A549 (cell line): ENCODE results near the gene FMO5. TPM values are rescaled to one million over a fixed set of nuclear protein-coding genes. Genes with fewer than 3 reads are reported as not detected.

Experiments used
- BHLHE40 ChIP-seq: IDR thresholded peaks from 2 replicates; pipeline ENCODE4 v1.6.1; 2012; ENCODE audit warnings: low read depth, low read length, inconsistent platforms
- CBX8 ChIP-seq: fragments of 200-600 bp; sonication (generic); IDR thresholded peaks from 2 replicates; pipeline ENCODE4 v1.6.1; 2016
- CEBPB ChIP-seq, 2 experiments: fragments of >200 bp in 1 of 2; sonication (Bioruptor Twin) in 1 of 2; formaldehyde crosslinking in 1 of 2; IDR thresholded peaks; 2 replicates each; pipeline ENCODE4 v1.6.1; 2012 to 2016
- CHD2 ChIP-seq: fragments of 150-350 bp; IDR thresholded peaks from 2 replicates; pipeline ENCODE4 v1.6.1; 2014; ENCODE audit warnings: low read length; ENCODE audit not compliant: partially characterized antibody
- CHD4 ChIP-seq: fragments of 200-600 bp; sonication (generic); IDR thresholded peaks from 2 replicates; pipeline ENCODE4 v1.6.1; 2016; ENCODE audit warnings: antibody characterized with exemption, mild to moderate bottlenecking, borderline replicate concordance
- EHF ChIP-seq: fragments of 250-450 bp; sonication (Bioruptor Pico); IDR thresholded peaks from 2 replicates; pipeline ENCODE4 v1.5.0; 2020; ENCODE audit warnings: mild to moderate bottlenecking
- EHMT2 ChIP-seq: fragments of 200-600 bp; sonication (generic); IDR thresholded peaks from 2 replicates; pipeline ENCODE4 v1.6.1; 2016; ENCODE audit warnings: antibody characterized with exemption, low read depth, mild to moderate bottlenecking, moderate library complexity
- EP300 ChIP-seq, 2 experiments: fragments of >200 bp; sonication (Bioruptor Twin); formaldehyde crosslinking; IDR thresholded peaks; 2 replicates in 1 of 2; 3 replicates in 1 of 2; pipeline ENCODE4 v1.6.1; 2016 to 2017
- ESRRA ChIP-seq: fragments of 150-350 bp; IDR thresholded peaks from 2 replicates; pipeline ENCODE4 v1.6.1; 2014; ENCODE audit warnings: mild to moderate bottlenecking, low read length, borderline replicate concordance
- FOSB ChIP-seq: fragments of 250-450 bp; sonication (Bioruptor Pico); IDR thresholded peaks from 2 replicates; pipeline ENCODE4 v1.5.0; 2020; ENCODE audit warnings: mild to moderate bottlenecking, moderate library complexity
- FOSL2 ChIP-seq, 2 experiments: fragments of 450-650 bp in 1 of 2; fragments of >200 bp in 1 of 2; sonication (Bioruptor Twin) in 1 of 2; formaldehyde crosslinking; IDR thresholded peaks; 2 replicates each; pipeline versions ENCODE4 v1.5.0 to v1.6.1; 2016 to 2020; ENCODE audit warnings: mild to moderate bottlenecking in 1 of 2, moderate library complexity in 1 of 2
- GATA3 ChIP-seq: IDR thresholded peaks from 2 replicates; pipeline ENCODE4 v1.6.1; 2012; ENCODE audit warnings: borderline replicate concordance
- HEYL ChIP-seq: fragments of 250-450 bp; sonication (Bioruptor Pico); IDR thresholded peaks from 2 replicates; pipeline ENCODE4 v1.8.0; 2021; ENCODE audit warnings: mild to moderate bottlenecking, moderate library complexity
- HOXB13 ChIP-seq: fragments of 250-450 bp; sonication (Bioruptor Pico); IDR thresholded peaks from 2 replicates; pipeline ENCODE4 v1.5.0; 2020; ENCODE audit warnings: low read depth, mild to moderate bottlenecking, moderate library complexity
- HOXB5 ChIP-seq: fragments of 250-450 bp; sonication (Bioruptor Pico); IDR thresholded peaks from 2 replicates; pipeline ENCODE4 v1.5.0; 2020; ENCODE audit warnings: mild to moderate bottlenecking, moderate library complexity
- JUNB ChIP-seq: fragments of >200 bp; sonication (Bioruptor Twin); formaldehyde crosslinking; IDR thresholded peaks from 2 replicates; pipeline ENCODE4 v1.6.1; 2016
- KDM1A ChIP-seq: fragments of 200-600 bp; sonication (generic); IDR thresholded peaks from 2 replicates; pipeline ENCODE4 v1.6.1; 2016; ENCODE audit warnings: low read depth, mild to moderate bottlenecking
- MAFK ChIP-seq: fragments of 450-650 bp; IDR thresholded peaks from 2 replicates; pipeline ENCODE4 v1.6.1; 2014; ENCODE audit not compliant: partially characterized antibody
- MAZ ChIP-seq: fragments of 150-350 bp; IDR thresholded peaks from 2 replicates; pipeline ENCODE4 v1.6.1; 2014; ENCODE audit warnings: antibody characterized with exemption, low read depth, low read length, borderline replicate concordance
- MYC ChIP-seq: IDR thresholded peaks from 2 replicates; pipeline ENCODE4 v1.6.1; 2012; ENCODE audit warnings: mild to moderate bottlenecking, inconsistent platforms, low read length, improper control_type of control experiment, borderline replicate concordance
- NFE2L2 ChIP-seq: fragments of 150-350 bp; conservative IDR thresholded peaks from 2 replicates; pipeline ENCODE4 v1.6.1; 2014; ENCODE audit warnings: low read length
- PHF8 ChIP-seq: fragments of 200-600 bp; sonication (generic); IDR thresholded peaks from 2 replicates; pipeline ENCODE4 v1.6.1; 2016; ENCODE audit warnings: low read depth, mild to moderate bottlenecking, antibody characterized with exemption, moderate library complexity, borderline replicate concordance
- POLR2AphosphoS2 ChIP-seq: conservative IDR thresholded peaks from 2 replicates; pipeline ENCODE4 v1.6.1; 2012; ENCODE audit warnings: low read length, improper control_type of control experiment, inconsistent platforms
- RAD21 ChIP-seq, 2 experiments: fragments of >200 bp in 1 of 2; sonication (Bioruptor Twin) in 1 of 2; formaldehyde crosslinking in 1 of 2; IDR thresholded peaks in 1 of 2; conservative IDR thresholded peaks in 1 of 2; 2 replicates in 1 of 2; 3 replicates in 1 of 2; pipeline ENCODE4 v1.6.1; 2012 to 2018; ENCODE audit warnings: inconsistent platforms in 1 of 2
- RARB ChIP-seq: fragments of 250-450 bp; sonication (Bioruptor Pico); IDR thresholded peaks from 2 replicates; pipeline ENCODE4 v1.8.0; 2021; ENCODE audit warnings: mild to moderate bottlenecking, moderate library complexity
- RCOR1 ChIP-seq: fragments of 150-350 bp; IDR thresholded peaks from 2 replicates; pipeline ENCODE4 v1.6.1; 2014; ENCODE audit warnings: antibody characterized with exemption, low read length, low read depth
- SMC3 ChIP-seq: fragments of >200 bp; sonication (Bioruptor Twin); formaldehyde crosslinking; IDR thresholded peaks from 3 replicates; pipeline ENCODE4 v1.6.1; 2018; ENCODE audit warnings: inconsistent platforms
- SREBF2 ChIP-seq: fragments of 450-650 bp; IDR thresholded peaks from 2 replicates; pipeline ENCODE4 v1.6.1; 2014; ENCODE audit warnings: mild to moderate bottlenecking, moderate library complexity
- TFCP2L1 ChIP-seq: fragments of 250-450 bp; sonication (Bioruptor Pico); IDR thresholded peaks from 2 replicates; pipeline ENCODE4 v1.5.0; 2021; ENCODE audit warnings: mild to moderate bottlenecking
- TP53 ChIP-seq: fragments of 250-450 bp; sonication (Bioruptor Pico); IDR thresholded peaks from 2 replicates; pipeline ENCODE4 v1.5.0; 2021; ENCODE audit warnings: mild to moderate bottlenecking, moderate library complexity
- ZC3H11A ChIP-seq: fragments of 450-650 bp; IDR thresholded peaks from 2 replicates; pipeline ENCODE4 v1.6.1; 2014; ENCODE audit warnings: antibody characterized with exemption, mild to moderate bottlenecking
- polyA plus RNA-seq, 4 experiments: library from polyadenylated mRNA; depleted of rRNA in 3 of 4; stranded (reverse); fragments of >200 nt; fragmentation: RNase III in 1 of 4; extraction: RNeasy Plus Mini Kit Qiagen cat#74134 plus additional on column Dnase treatment in 1 of 4; gene quantifications; 2 replicates in 3 of 4; 3 replicates in 1 of 4; pipeline ENCODE4 v1.2.3, GENCODE V29; 2011 to 2017
- TF ChIP-seq, protein P1 (sequence below): IDR thresholded peaks from 2 replicates; pipeline ENCODE4 v1.6.1; 2012; ENCODE audit warnings: low read depth, borderline replicate concordance
- TF ChIP-seq, protein P2 (sequence below): fragments of 450-650 bp; IDR thresholded peaks from 2 replicates; pipeline ENCODE4 v1.6.1; 2014; ENCODE audit warnings: antibody characterized with exemption
- TF ChIP-seq, protein P3 (sequence below): fragments of >200 bp; sonication (Bioruptor Twin); formaldehyde crosslinking; IDR thresholded peaks from 3 replicates; pipeline ENCODE4 v1.5.1; 2016
- TF ChIP-seq, protein P4 (sequence below): fragments of 250-450 bp; sonication (Bioruptor Pico); IDR thresholded peaks from 2 replicates; pipeline ENCODE4 v1.5.0; 2020; ENCODE audit warnings: low read depth, mild to moderate bottlenecking, moderate library complexity
- TF ChIP-seq, protein P5 (sequence below): fragments of >200 bp; sonication (Bioruptor Twin); formaldehyde crosslinking; IDR thresholded peaks from 2 replicates; pipeline ENCODE4 v1.6.1; 2016
- TF ChIP-seq, protein P6 (sequence below): fragments of 250-450 bp; sonication (Bioruptor Pico); IDR thresholded peaks from 2 replicates; pipeline ENCODE4 v1.5.0; 2021; ENCODE audit warnings: mild to moderate bottlenecking, moderate library complexity, borderline replicate concordance

The FMO5 gene
- polyA plus RNA-seq, 2 of the 4 experiments (the other 2 are of a cell fraction), result 0.37 to 3.4 TPM

DNA sequence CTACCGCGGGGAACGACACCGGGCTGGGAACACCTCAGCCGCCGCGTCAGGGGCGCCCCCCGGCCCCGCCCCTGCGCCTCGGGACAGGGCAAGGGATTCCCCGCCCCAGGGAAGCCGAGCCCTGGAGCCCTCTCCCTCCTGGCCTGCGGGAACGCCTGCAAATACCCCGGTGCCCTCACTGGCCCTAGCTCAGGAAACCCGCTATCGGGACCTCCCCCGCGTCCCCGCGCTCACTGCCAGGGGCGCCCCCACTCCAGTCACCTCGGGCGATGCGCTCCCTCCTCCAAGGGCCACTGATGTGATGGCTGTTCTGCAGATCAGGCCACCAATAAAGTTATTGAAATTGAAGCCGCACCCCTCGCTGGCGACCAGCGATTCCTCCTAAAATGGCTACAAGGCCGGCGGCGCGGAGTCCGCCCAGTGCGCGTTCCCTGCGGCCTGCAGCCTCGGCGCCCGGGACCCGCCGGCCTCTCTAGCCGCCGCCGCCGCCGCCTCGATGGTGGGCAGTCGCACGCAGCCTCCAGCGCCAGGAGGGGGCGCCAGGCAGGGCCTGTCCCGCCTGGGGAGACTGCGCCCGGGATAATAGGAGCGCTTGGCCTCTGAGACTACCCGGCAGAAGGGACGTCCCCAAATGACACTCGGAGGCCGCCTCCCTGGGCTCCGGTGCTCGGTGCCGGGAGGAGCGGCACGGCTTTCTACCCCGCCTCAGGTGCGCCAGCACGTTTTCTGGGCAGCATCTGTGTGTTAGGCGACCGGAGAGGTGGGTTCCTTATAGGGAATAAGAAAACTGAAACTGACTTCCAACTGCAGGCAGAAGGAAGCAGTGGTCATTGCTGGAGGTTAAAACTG, 52.7 kb downstream of the FMO5 start, which contains the start of gene PRKAB2 (continued):
- no peak for TF ChIP-seq SREBF2
- no peak for TF ChIP-seq HOXB5 (CRISPR knock-in tag)
- TF ChIP-seq TP53 (CRISPR knock-in tag), result no peak
- no peak for TF ChIP-seq EP300 (IDR thresholded peaks at IDR 0.05)
- TF ChIP-seq, protein P1, sequence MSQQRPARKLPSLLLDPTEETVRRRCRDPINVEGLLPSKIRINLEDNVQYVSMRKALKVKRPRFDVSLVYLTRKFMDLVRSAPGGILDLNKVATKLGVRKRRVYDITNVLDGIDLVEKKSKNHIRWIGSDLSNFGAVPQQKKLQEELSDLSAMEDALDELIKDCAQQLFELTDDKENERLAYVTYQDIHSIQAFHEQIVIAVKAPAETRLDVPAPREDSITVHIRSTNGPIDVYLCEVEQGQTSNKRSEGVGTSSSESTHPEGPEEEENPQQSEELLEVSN, result no peak
- TF ChIP-seq CHD2, result no peak
- peak; percentile 60 to 90; a peak in 4 of 5 replicates for TF ChIP-seq RAD21 (conservative IDR thresholded peaks at IDR 0.05 in 1 of 2, IDR thresholded peaks at IDR 0.05 in 1 of 2)
- peak; percentile 57; the same call in 1 of the 2 replicates for TF ChIP-seq GATA3
- TF ChIP-seq MAZ, result 0 out of 2 replicates have a peak, but pooled peaks have one; percentile 55
- TF ChIP-seq, protein P2, sequence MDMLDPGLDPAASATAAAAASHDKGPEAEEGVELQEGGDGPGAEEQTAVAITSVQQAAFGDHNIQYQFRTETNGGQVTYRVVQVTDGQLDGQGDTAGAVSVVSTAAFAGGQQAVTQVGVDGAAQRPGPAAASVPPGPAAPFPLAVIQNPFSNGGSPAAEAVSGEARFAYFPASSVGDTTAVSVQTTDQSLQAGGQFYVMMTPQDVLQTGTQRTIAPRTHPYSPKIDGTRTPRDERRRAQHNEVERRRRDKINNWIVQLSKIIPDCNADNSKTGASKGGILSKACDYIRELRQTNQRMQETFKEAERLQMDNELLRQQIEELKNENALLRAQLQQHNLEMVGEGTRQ, result no peak
- TF ChIP-seq KDM1A, result no peak
- no peak for TF ChIP-seq CEBPB (IDR thresholded peaks at IDR 0.05)
- no peak for TF ChIP-seq BHLHE40
- TF ChIP-seq MAFK, result no peak
- TF ChIP-seq CHD4, result no peak
- no peak for TF ChIP-seq NFE2L2
- TF ChIP-seq EHMT2, result no peak
- TF ChIP-seq SMC3, result peak; percentile 96
- TF ChIP-seq, protein P3, sequence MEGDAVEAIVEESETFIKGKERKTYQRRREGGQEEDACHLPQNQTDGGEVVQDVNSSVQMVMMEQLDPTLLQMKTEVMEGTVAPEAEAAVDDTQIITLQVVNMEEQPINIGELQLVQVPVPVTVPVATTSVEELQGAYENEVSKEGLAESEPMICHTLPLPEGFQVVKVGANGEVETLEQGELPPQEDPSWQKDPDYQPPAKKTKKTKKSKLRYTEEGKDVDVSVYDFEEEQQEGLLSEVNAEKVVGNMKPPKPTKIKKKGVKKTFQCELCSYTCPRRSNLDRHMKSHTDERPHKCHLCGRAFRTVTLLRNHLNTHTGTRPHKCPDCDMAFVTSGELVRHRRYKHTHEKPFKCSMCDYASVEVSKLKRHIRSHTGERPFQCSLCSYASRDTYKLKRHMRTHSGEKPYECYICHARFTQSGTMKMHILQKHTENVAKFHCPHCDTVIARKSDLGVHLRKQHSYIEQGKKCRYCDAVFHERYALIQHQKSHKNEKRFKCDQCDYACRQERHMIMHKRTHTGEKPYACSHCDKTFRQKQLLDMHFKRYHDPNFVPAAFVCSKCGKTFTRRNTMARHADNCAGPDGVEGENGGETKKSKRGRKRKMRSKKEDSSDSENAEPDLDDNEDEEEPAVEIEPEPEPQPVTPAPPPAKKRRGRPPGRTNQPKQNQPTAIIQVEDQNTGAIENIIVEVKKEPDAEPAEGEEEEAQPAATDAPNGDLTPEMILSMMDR, result peak; percentile 92
- peak; percentile 64; the same call in 1 of the 2 replicates for TF ChIP-seq MYC
- 0 out of 2 replicates have a peak, but pooled peaks have one; percentile 23 for TF ChIP-seq ESRRA
- TF ChIP-seq TFCP2L1, result no peak
- TF ChIP-seq PHF8, result peak; percentile 33
- no peak for TF ChIP-seq FOSL2 (IDR thresholded peaks at IDR 0.05)
- TF ChIP-seq FOSL2 (CRISPR knock-in tag; IDR thresholded peaks at IDR 0.05), result peak; percentile 42
- no peak for TF ChIP-seq POLR2AphosphoS2
- TF ChIP-seq CBX8, result no peak
- no peak for TF ChIP-seq HOXB13 (CRISPR knock-in tag)
- no peak for TF ChIP-seq RARB
- TF ChIP-seq ZC3H11A, result no peak
- no peak for TF ChIP-seq EHF
- no peak for TF ChIP-seq FOSB (CRISPR knock-in tag)
- TF ChIP-seq, protein P4, sequence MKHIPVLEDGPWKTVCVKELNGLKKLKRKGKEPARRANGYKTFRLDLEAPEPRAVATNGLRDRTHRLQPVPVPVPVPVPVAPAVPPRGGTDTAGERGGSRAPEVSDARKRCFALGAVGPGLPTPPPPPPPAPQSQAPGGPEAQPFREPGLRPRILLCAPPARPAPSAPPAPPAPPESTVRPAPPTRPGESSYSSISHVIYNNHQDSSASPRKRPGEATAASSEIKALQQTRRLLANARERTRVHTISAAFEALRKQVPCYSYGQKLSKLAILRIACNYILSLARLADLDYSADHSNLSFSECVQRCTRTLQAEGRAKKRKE (CRISPR knock-in tag), result no peak
- no peak for TF ChIP-seq JUNB
- TF ChIP-seq RCOR1, result no peak
- TF ChIP-seq, protein P5, sequence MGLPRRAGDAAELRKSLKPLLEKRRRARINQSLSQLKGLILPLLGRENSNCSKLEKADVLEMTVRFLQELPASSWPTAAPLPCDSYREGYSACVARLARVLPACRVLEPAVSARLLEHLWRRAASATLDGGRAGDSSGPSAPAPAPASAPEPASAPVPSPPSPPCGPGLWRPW, result no peak
- TF ChIP-seq, protein P6, sequence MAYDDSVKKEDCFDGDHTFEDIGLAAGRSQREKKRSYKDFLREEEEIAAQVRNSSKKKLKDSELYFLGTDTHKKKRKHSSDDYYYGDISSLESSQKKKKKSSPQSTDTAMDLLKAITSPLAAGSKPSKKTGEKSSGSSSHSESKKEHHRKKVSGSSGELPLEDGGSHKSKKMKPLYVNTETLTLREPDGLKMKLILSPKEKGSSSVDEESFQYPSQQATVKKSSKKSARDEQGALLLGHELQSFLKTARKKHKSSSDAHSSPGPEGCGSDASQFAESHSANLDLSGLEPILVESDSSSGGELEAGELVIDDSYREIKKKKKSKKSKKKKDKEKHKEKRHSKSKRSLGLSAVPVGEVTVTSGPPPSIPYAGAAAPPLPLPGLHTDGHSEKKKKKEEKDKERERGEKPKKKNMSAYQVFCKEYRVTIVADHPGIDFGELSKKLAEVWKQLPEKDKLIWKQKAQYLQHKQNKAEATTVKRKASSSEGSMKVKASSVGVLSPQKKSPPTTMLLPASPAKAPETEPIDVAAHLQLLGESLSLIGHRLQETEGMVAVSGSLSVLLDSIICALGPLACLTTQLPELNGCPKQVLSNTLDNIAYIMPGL (CRISPR knock-in tag), result peak; percentile 94; the same call in 1 of the 2 replicates
- no peak for TF ChIP-seq HEYL (CRISPR knock-in tag)
